ENCODE data around the gene CAPN11.

The CAPN11 gene

DNA sequence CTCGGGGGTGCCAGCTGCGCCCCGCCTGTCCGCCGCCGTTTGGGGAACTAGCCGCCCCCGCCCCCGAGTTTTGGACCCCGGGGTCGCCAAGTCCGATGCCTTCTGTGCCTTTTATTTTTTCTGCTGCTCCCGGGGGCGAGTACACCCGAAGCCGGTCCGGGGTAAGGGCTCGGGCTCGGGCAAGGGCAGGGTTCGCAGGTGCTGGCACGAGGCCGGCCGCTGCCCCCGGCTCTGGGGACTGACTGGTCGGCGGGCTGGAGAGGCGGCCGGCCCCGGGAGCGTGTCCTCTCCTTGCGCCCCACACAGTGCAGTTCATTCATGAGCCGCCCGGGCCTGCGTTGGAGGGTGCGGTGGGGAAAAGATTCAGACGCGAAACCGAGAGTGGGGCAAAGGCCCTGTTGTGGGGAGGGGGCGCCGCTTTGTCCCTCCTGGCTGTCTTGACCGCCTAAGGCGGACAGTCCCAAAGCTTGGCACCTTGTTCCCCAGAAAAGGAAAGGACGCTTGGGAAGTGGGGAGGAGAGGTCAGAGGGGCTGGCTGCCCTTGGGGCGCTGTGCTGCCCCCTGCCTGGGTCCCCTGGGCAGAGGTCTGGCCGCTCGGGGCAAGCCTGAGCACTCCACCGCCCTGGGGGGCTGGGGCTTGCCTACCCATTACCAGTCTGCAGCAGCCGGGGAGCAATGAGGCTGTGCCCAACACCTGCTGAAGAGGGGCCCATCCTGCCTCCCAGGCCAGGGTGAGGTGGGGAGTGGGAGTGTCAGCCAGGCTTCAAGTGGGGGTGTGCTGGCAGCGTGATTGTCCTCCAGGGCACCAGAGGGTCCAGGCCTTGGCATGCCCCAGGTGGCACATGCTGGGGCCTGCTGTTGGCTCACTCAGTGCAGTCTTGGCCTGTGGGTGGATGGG lies 30.4 kb upstream of the CAPN11 start (continued):
- TF ChIP-seq, protein P1, sequence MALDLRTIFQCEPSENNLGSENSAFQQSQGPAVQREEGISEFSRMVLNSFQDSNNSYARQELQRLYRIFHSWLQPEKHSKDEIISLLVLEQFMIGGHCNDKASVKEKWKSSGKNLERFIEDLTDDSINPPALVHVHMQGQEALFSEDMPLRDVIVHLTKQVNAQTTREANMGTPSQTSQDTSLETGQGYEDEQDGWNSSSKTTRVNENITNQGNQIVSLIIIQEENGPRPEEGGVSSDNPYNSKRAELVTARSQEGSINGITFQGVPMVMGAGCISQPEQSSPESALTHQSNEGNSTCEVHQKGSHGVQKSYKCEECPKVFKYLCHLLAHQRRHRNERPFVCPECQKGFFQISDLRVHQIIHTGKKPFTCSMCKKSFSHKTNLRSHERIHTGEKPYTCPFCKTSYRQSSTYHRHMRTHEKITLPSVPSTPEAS (tag by site-specific recombination; IDR thresholded peaks at IDR 0.05), result no peak
- TF ChIP-seq, protein P2, sequence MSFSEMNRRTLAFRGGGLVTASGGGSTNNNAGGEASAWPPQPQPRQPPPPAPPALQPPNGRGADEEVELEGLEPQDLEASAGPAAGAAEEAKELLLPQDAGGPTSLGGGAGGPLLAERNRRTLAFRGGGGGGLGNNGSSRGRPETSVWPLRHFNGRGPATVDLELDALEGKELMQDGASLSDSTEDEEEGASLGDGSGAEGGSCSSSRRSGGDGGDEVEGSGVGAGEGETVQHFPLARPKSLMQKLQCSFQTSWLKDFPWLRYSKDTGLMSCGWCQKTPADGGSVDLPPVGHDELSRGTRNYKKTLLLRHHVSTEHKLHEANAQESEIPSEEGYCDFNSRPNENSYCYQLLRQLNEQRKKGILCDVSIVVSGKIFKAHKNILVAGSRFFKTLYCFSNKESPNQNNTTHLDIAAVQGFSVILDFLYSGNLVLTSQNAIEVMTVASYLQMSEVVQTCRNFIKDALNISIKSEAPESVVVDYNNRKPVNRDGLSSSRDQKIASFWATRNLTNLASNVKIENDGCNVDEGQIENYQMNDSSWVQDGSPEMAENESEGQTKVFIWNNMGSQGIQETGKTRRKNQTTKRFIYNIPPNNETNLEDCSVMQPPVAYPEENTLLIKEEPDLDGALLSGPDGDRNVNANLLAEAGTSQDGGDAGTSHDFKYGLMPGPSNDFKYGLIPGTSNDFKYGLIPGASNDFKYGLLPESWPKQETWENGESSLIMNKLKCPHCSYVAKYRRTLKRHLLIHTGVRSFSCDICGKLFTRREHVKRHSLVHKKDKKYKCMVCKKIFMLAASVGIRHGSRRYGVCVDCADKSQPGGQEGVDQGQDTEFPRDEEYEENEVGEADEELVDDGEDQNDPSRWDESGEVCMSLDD (tag by site-specific recombination; IDR thresholded peaks at IDR 0.05), result 0 out of 2 replicates have a peak, but pooled peaks have one; percentile 31

DNA sequence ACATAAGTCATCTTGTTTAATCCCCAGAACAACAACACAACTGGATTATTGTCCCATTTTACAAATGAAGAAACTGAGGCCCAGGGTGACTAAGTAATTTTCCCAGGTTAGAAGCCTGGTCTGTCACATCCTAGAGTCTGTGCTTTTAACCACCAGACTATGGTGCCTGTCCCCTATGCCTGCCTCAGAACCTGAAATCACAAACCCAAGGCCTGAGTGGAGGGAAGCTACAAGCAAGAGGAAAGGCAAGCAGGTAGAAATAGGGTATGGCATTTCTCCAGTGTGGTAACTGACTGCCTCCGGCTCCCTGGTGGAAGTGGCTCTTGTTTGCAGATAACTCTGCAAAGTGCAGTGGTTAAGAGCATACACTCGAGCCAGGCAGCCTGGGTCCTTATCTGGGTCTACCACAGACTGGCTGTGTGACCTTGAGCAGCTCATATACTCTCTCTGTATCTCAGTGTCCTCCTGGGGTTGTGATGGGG lies 28.7 kb upstream of the CAPN11 start:
- peaks cover 9% of the 10 kb centered on the region for H3K4me1 ChIP-seq (ENCODE audit: control insufficient read depth, insufficient read depth, low read length)
- ChIA-PET POLR2A (interaction anchor here (0.7 to 1.0 kb wide), 4 partner anchors 13 to 515 kb away, joined by 3 read pairs; partner anchors contain the start of gene HSP90AB1), CTCF (interaction anchor here (0.6 to 2.0 kb wide), 8 partner anchors 12 to 634 kb away, joined by 3 to 7 read pairs (median 3); partner anchors contain the start of gene SLC35B2)
- no peak overlapping the region for H3K4me3 ChIP-seq (ENCODE audit: low read depth, low read length)
- H3K27ac ChIP-seq (ENCODE audit: extremely low read depth, low read depth, low read length), result no peak overlapping the region
- no peaks in the 10 kb centered on the region for H3K9me3 ChIP-seq (ENCODE audit: control insufficient read depth, insufficient read depth, low read depth, low read length)
- H3K36me3 ChIP-seq (ENCODE audit: control insufficient read depth in 2 of 2, insufficient read depth in 1 of 2, low read length in 2 of 2), result peaks cover 0 to 13% of the 10 kb centered on the region in 2 experiments; a peak in 2 of 3 replicates
- TF ChIP-seq ZNF76 (tag by site-specific recombination; IDR thresholded peaks at IDR 0.05; ENCODE audit: borderline replicate concordance, low read depth) (no peak), ZNF837 (tag by site-specific recombination; IDR thresholded peaks at IDR 0.05) (no peak), ZNF23 (tag by site-specific recombination; IDR thresholded peaks at IDR 0.05; ENCODE audit: borderline replicate concordance) (no peak), ZNF830 (tag by site-specific recombination; IDR thresholded peaks at IDR 0.05; ENCODE audit: low read depth) (no peak), ZNF214 (tag by site-specific recombination; IDR thresholded peaks at IDR 0.05; ENCODE audit: borderline replicate concordance) (no peak), ZNF776 (tag by site-specific recombination; IDR thresholded peaks at IDR 0.05; ENCODE audit: borderline replicate concordance) (no peak), ZNF549 (tag by site-specific recombination; IDR thresholded peaks at IDR 0.05) (no peak), ZNF175 (tag by site-specific recombination; IDR thresholded peaks at IDR 0.05) (no peak), ZNF501 (tag by site-specific recombination; IDR thresholded peaks at IDR 0.05) (no peak), ZNF416 (tag by site-specific recombination; IDR thresholded peaks at IDR 0.05) (no peak), ZNF423 (tag by site-specific recombination; IDR thresholded peaks at IDR 0.05) (no peak)
- TF ChIP-seq, protein P3, sequence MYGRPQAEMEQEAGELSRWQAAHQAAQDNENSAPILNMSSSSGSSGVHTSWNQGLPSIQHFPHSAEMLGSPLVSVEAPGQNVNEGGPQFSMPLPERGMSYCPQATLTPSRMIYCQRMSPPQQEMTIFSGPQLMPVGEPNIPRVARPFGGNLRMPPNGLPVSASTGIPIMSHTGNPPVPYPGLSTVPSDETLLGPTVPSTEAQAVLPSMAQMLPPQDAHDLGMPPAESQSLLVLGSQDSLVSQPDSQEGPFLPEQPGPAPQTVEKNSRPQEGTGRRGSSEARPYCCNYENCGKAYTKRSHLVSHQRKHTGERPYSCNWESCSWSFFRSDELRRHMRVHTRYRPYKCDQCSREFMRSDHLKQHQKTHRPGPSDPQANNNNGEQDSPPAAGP (tag by site-specific recombination; IDR thresholded peaks at IDR 0.05), result no peak

DNA sequence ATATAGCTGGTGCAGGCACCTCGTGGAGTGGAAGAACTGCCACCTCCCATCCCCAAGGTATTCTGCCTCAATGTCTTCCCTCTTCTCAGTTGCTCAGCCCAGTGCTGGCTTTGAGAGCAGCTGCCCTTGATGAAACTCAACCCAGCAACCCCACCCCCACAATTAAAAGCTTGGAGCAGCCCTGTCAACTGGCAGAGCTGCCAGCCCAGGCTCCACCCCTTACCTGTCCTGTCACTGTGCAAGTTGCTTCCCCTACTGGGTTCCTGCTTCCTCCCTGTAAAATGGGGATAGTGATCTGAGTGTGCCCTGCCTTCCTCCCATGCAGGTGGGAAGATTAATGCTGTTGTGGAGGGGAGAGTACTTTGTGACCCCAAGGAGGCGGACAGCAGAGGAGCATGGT lies 26.7 kb upstream of the CAPN11 start:
- TF ChIP-seq, protein P4, sequence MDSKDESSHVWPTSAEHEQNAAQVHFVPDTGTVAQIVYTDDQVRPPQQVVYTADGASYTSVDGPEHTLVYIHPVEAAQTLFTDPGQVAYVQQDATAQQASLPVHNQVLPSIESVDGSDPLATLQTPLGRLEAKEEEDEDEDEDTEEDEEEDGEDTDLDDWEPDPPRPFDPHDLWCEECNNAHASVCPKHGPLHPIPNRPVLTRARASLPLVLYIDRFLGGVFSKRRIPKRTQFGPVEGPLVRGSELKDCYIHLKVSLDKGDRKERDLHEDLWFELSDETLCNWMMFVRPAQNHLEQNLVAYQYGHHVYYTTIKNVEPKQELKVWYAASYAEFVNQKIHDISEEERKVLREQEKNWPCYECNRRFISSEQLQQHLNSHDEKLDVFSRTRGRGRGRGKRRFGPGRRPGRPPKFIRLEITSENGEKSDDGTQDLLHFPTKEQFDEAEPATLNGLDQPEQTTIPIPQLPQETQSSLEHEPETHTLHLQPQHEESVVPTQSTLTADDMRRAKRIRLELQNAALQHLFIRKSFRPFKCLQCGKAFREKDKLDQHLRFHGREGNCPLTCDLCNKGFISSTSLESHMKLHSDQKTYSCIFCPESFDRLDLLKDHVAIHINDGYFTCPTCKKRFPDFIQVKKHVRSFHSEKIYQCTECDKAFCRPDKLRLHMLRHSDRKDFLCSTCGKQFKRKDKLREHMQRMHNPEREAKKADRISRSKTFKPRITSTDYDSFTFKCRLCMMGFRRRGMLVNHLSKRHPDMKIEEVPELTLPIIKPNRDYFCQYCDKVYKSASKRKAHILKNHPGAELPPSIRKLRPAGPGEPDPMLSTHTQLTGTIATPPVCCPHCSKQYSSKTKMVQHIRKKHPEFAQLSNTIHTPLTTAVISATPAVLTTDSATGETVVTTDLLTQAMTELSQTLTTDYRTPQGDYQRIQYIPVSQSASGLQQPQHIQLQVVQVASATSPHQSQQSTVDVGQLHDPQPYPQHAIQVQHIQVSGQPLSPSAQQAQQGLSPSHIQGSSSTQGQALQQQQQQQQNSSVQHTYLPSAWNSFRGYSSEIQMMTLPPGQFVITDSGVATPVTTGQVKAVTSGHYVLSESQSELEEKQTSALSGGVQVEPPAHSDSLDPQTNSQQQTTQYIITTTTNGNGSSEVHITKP (tag by site-specific recombination; IDR thresholded peaks at IDR 0.05), result peak; percentile 77
- TF ChIP-seq, protein P5, sequence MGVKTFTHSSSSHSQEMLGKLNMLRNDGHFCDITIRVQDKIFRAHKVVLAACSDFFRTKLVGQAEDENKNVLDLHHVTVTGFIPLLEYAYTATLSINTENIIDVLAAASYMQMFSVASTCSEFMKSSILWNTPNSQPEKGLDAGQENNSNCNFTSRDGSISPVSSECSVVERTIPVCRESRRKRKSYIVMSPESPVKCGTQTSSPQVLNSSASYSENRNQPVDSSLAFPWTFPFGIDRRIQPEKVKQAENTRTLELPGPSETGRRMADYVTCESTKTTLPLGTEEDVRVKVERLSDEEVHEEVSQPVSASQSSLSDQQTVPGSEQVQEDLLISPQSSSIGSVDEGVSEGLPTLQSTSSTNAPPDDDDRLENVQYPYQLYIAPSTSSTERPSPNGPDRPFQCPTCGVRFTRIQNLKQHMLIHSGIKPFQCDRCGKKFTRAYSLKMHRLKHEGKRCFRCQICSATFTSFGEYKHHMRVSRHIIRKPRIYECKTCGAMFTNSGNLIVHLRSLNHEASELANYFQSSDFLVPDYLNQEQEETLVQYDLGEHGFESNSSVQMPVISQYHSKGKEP (tag by site-specific recombination; IDR thresholded peaks at IDR 0.05), result no peak
- TF ChIP-seq ZNF549 (tag by site-specific recombination; IDR thresholded peaks at IDR 0.05), result no peak
- TF ChIP-seq ZNF174 (tag by site-specific recombination; IDR thresholded peaks at IDR 0.05), result no peak
- Histone ChIP-seq H3K9me3 (ENCODE audit: control insufficient read depth, insufficient read depth, low read depth, low read length) (no peaks in the 10 kb centered on the region), H3K4me3 (ENCODE audit: low read depth, low read length) (no peak overlapping the region), H3K27ac (ENCODE audit: extremely low read depth, low read depth, low read length) (no peak overlapping the region), H3K36me3 (ENCODE audit: control insufficient read depth in 2 of 2, insufficient read depth in 1 of 2, low read length in 2 of 2) (peaks cover 0 to 18% of the 10 kb centered on the region in 2 experiments; a peak in 2 of 3 replicates), H3K4me1 (ENCODE audit: control insufficient read depth, insufficient read depth, low read length) (peaks cover 7% of the 10 kb centered on the region)
- ChIA-PET POLR2A (interaction anchor here (0.6 to 3.3 kb wide), 3 partner anchors 15 to 115 kb away, joined by 5 to 18 read pairs (median 6); partner anchors contain the start of gene HSP90AB1), CTCF (interaction anchor here (0.7 to 4.8 kb wide), 5 partner anchors 18 to 407 kb away, joined by 4 to 29 read pairs (median 7); no protein-coding TSS in a partner anchor)

All from HEK293 (cell line).